Right atrium auricular region (tissue), 2 donors: ENCODE results near the gene RFK. TPM values are rescaled to one million over a fixed set of nuclear protein-coding genes. Genes with fewer than 3 reads are reported as not detected.

Source experiments
- DNase-seq: peaks from one replicate; pipeline ENCODE4 v3.0.0-alpha.2; 2019; ENCODE audit warnings: low spot score
- H3K27ac ChIP-seq, 2 donors: fragments of 200-600 bp; sonication (generic); 1 replicate in 1 of 2; 2 replicates in 1 of 2; pipeline ENCODE4 v1.5.1; 2016 to 2019
- H3K27me3 ChIP-seq, 2 donors: fragments of 200-600 bp; sonication (generic); one replicate each; pipeline versions ENCODE4 v1.5.1 to v1.6.0; 2017 to 2019
- H3K36me3 ChIP-seq: fragments of 200-600 bp; sonication (generic); one replicate; pipeline ENCODE4 v1.5.1; 2016
- H3K4me1 ChIP-seq, 2 donors: fragments of 200-600 bp; sonication (generic); one replicate each; pipeline versions ENCODE4 v1.5.1 to v1.6.0; 2017 to 2019
- H3K4me3 ChIP-seq, 2 donors: fragments of 200-600 bp; sonication (generic); 1 replicate in 1 of 2; 2 replicates in 1 of 2; pipeline ENCODE4 v1.5.1; 2017 to 2019; ENCODE audit warnings: mild to moderate bottlenecking in 1 of 2, moderate library complexity in 1 of 2
- H3K9me3 ChIP-seq, 2 donors: fragments of 200-600 bp; sonication (generic); one replicate each; pipeline ENCODE4 v1.5.1; 2019
- CTCF ChIP-seq, 2 donors: fragments of 200-600 bp; sonication (generic); IDR thresholded peaks; one replicate each; pipeline ENCODE4 v1.5.1; 2019; ENCODE audit warnings: antibody characterized with exemption in 2 of 2
- total RNA-seq, 2 donors: library from RNA; depleted of rRNA; stranded (reverse); fragments of >200 nt; gene quantifications; one replicate each; pipeline ENCODE4 v1.1.0, GENCODE V29; 2016

The RFK gene
- total RNA-seq, 2 donors from 2014 or later: 23.7 to 32.0 TPM

GRCh38 chr9:76351006-76351405 lies 43.2 kb downstream of the RFK start:
- Histone ChIP-seq H3K36me3 (no peaks in the 10 kb centered on the region), H3K27me3 (no peaks in the 10 kb centered on the region), H3K4me1 (no peaks in the 10 kb centered on the region), H3K9me3 (no peaks in the 10 kb centered on the region), H3K4me3 (no peak overlapping the region), H3K27ac (no peak overlapping the region)
- no peak for TF ChIP-seq CTCF (IDR thresholded peaks at IDR 0.05)
- no peak for DNase-seq

DNA sequence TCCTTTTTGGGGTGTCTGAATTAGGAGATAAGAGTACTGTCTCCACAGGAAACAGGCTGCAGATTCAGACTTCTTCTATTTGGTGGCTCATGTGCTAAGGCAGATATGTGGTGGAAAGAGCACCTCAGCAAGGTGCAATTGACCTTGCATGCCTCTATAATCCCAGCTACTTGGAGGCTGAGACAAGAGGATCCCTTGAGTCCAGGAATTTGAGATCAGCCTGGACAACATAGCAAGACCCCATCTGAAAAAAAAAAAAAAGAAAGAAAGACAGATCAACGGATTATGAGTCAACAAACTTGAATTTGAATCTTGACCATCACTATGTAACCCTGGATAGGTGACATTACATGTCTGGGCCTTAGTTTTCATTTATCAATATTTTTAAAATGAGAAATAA lies 44.4 kb downstream of the RFK start:
- no peaks in the 10 kb centered on the region for H3K9me3 ChIP-seq
- no peaks in the 10 kb centered on the region for H3K36me3 ChIP-seq
- no peak for DNase-seq
- H3K27me3 ChIP-seq: no peaks in the 10 kb centered on the region
- no peak for TF ChIP-seq CTCF (IDR thresholded peaks at IDR 0.05)
- no peak overlapping the region for H3K27ac ChIP-seq
- H3K4me1 ChIP-seq: no peaks in the 10 kb centered on the region
- H3K4me3 ChIP-seq: no peak overlapping the region

- no peak for DNase-seq
- no peaks in the 10 kb centered on the region for H3K36me3 ChIP-seq
- H3K27ac ChIP-seq: no peak overlapping the region
- no peaks in the 10 kb centered on the region for H3K27me3 ChIP-seq
- H3K9me3 ChIP-seq: no peaks in the 10 kb centered on the region
- H3K4me1 ChIP-seq: no peaks in the 10 kb centered on the region
- H3K4me3 ChIP-seq: no peak overlapping the region
- TF ChIP-seq CTCF (IDR thresholded peaks at IDR 0.05): no peak
Observed at GRCh38 chr9:76342858-76343257, 51.4 kb downstream of the RFK start.

- Histone ChIP-seq H3K27me3 (no peaks in the 10 kb centered on the region), H3K4me1 (no peaks in the 10 kb centered on the region), H3K27ac (no peak overlapping the region), H3K9me3 (no peaks in the 10 kb centered on the region), H3K4me3 (no peak overlapping the region), H3K36me3 (no peaks in the 10 kb centered on the region)
- TF ChIP-seq CTCF (IDR thresholded peaks at IDR 0.05): no peak
- DNase-seq: no peak
Observed at GRCh38 chr9:76342201-76342600, 52.0 kb downstream of the RFK start.

GRCh38 chr9:76341616-76342015 lies 52.6 kb downstream of the RFK start:
- TF ChIP-seq CTCF (IDR thresholded peaks at IDR 0.05): no peak
- Histone ChIP-seq H3K9me3 (no peaks in the 10 kb centered on the region), H3K4me3 (no peak overlapping the region), H3K36me3 (no peaks in the 10 kb centered on the region), H3K27me3 (no peaks in the 10 kb centered on the region), H3K27ac (no peak overlapping the region), H3K4me1 (no peaks in the 10 kb centered on the region)
- DNase-seq: no peak

DNA sequence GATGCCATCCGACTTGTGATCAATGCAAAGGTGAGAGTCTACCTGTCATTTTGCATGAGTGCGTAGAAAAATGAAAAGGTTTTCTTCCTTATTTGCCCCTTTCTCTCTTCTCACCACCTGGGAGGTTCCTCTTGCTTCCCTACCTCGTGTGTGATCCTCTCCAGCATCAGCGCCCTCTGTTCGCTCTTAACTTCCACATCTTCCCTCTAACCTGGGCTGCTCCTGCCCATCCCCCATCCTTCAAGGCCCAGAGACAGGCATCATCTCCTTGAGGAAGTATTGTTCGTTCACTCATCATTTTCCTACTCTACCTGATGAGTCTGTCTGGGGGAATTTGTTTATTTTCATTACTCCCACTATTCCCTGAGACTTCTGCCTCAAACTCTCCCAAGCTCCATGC lies 55.8 kb downstream of the RFK start:
- Histone ChIP-seq H3K27me3 (no peaks in the 10 kb centered on the region), H3K4me3 (no peak overlapping the region), H3K36me3 (no peaks in the 10 kb centered on the region), H3K27ac (no peak overlapping the region), H3K9me3 (no peaks in the 10 kb centered on the region), H3K4me1 (no peaks in the 10 kb centered on the region)
- DNase-seq: no peak
- no peak for TF ChIP-seq CTCF (IDR thresholded peaks at IDR 0.05)
